Measurements from ENCODE around the gene PCDHGA6.

PCDHGA6 gene

DNA sequence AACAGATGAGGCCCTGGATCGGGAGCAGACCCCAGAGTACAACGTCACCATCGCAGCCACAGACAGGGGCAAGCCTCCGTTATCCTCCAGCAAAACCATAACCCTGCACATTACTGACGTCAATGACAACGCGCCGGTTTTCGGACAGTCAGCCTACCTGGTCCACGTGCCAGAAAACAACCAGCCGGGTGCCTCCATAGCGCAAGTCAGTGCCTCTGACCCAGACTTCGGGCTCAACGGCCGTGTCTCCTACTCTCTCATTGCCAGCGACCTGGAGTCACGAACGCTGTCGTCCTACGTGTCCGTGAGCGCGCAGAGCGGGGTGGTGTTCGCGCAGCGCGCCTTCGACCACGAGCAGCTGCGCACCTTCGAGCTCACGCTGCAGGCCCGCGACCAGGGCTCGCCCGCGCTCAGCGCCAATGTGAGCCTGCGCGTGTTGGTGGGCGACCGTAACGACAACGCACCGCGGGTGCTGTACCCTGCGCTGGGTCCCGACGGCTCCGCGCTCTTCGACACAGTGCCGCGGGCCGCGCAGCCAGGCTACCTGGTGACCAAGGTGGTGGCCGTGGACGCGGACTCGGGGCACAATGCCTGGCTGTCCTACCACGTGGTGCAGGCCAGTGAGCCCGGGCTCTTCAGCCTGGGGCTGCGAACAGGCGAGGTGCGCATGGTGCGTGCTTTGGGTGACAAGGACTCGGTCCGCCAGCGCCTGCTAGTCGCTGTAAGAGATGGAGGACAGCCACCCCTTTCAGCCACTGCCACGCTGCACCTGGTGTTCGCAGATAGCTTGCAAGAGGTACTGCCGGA is 45.6 kb downstream of the PCDHGA6 start:
- DNase-seq (ENCODE audit: low spot score), result no peak

DNA sequence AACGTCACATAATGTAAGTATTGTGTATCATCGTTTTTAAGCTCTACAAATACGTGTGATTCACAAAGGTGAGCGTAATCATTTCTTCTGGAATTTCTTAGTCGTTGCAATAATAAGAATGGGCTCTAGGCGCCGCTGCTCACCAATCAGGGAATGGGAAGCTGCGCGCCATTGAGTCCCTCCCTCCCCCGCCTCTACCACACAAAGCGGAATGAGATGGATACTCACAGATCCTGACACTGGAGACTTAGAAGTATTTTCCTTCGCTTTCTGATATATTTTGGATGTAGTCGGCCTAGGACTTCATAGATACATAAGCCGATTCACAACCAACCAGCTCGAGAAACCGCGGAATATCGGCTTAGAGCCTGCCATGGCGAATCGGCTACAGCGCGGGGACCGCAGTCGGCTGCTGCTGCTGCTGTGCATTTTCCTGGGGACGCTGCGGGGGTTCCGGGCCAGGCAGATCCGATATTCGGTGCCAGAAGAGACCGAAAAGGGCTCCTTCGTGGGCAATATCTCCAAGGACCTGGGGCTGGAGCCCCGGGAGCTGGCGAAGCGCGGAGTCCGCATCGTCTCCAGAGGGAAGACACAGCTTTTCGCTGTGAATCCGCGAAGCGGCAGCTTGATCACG is 47.3 kb downstream of the PCDHGA6 start, which contains the start of gene PCDHGA11:
TSS of gene PCDHGA11 (plus strand) at position 197 of the 634 bp plus-strand sequence. CDS start at position 374, 177 bp downstream.
- peak; percentile 8 for DNase-seq (ENCODE audit: low spot score)

DNA sequence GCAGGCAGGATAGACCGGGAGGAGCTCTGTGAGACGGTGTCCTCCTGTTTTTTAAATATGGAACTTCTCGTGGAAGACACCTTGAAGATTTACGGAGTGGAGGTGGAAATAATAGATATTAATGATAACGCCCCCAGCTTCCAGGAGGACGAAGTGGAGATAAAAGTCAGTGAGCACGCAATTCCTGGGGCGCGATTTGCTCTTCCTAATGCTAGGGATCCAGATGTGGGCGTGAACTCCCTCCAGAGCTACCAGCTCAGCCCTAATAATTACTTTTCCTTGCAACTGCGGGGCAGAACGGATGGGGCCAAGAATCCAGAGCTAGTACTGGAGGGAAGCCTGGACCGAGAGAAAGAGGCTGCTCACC is 47.8 kb downstream of the PCDHGA6 start:
- no peak for DNase-seq (ENCODE audit: low spot score)

DNA sequence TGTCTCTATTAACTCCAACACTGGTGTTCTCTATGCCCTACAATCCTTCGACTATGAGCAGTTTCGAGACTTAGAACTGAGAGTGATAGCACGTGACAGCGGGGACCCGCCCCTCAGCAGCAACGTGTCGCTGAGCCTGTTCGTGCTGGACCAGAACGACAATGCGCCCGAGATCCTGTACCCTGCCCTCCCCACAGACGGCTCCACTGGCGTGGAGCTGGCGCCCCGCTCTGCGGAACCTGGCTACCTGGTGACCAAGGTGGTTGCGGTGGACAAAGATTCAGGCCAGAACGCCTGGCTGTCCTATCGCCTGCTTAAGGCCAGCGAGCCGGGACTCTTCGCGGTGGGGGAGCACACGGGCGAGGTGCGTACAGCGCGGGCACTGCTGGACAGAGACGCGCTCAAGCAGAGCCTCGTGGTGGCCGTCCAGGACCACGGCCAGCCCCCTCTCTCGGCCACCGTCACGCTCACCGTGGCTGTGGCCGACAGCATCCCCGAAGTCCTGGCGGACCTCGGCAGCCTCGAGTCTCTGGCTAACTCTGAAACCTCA is 49.1 kb downstream of the PCDHGA6 start:
- no peak for DNase-seq (ENCODE audit: low spot score)

DNA sequence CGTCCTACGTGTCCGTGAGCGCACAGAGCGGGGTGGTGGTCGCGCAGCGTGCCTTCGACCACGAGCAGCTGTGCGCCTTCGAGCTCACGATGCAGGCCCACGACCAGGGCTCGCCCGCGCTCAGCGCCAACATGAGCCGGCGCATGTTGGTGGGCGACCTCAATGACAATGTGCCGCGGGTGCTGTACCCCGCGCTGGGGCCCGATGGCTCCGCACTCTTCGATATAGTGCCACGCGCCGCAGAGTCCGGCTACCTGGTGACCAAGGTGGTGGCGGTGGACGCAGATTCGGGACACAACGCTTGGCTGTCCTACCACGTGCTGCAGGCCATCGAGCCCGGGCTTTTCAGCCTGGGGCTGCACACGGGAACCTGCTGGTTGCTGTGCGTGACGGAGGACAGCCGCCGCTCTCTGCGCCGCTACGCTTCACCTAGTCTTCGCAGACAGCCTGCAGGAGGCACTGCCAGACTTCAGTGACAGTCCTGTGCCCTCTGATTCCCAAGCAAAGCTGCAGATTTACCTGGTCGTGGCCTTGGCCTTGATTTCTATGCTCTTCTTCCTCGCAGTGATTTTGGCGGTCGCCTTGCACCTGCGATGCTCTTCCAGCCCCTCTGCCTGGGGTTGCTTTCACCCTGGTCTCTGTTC is 54.2 kb downstream of the PCDHGA6 start:
- DNase-seq (ENCODE audit: low spot score), result no peak
